HTR-8/SVneo (cell line): ENCODE data around the gene SMIM12.

Experiments used
- DNase-seq: peaks from one replicate; pipeline ENCODE4 v3.0.0; 2011; ENCODE audit warnings: low spot score, mixed read lengths; ENCODE audit not compliant: insufficient read length
- FAIRE-seq: peaks from 2 replicates; lab custom pipeline; 2011; peaks lifted over from hg19 to GRCh38; lab: Jason Lieb, UNC

SMIM12 gene

DNA sequence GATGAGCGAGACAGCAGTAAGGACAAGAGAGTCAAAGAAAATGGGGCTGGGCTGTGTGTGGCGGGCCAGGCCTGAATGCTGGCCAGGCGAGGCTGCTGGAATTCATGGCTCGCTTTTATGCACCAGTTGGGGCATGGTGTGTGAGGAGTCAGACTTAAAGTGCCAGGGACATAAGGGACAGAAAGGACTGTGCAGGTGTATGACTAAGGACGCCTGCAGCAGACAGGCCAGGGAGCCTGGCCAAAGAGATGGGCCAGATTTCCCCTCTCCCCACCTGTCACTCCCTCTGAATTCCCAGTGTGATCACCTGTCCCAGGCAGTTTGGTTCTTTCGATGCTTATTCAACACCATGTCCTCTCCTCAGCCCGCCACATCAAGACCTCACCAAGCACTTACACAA is 16.9 kb upstream of the SMIM12 start:
- no peak for FAIRE-seq
- no peak for DNase-seq

DNA sequence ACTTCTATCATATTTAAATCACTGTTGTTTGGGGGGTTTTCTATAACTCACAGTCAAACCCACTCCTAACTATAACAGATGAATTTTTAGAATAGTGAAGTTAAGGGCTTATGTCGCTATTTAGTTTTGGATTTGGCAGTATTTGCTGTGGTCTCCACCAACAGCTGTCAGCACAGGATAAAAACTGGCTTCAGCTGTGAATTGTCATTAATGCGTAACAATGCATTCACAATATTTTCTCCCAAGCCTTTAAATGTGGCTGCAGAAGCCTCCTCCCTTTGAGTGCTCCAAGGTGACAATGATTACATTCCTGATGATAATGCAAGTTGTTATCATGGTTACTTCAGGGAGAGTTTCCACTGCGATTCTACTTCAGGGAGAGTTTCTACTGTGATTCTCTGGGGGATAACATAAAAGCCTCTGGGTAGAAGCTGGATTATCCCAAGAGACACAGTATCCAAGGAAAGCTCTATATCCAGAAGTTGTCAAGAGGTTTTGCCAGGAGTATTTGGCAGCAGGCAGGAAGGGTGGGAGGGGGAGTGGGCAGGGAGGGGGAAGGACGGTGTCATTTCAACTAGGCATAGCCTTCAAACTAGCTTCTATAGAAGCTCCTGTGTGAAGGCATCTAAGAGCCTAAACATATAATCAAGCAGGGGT is 14.9 kb upstream of the SMIM12 start:
- DNase-seq (no peak), FAIRE-seq (no peak)

DNA sequence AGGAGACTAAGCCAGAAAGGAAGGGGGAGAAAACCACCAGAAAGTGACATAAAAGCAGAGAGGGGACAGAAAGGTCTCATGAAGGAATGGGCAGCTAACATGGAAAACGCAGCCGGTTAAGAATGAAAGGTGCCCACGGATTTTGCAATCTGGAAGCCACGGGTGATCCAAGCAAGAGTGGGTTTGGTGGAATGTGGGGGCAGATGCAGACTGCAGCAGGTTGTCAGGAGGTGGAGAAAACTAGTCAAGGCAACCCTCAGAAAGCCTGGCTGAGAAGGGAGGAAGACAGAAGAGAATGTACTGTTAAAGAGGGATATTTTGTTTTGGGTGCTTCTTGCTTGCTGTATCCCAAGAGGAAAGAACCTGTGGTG is 12.6 kb upstream of the SMIM12 start:
- FAIRE-seq (no peak), DNase-seq (no peak)

DNA sequence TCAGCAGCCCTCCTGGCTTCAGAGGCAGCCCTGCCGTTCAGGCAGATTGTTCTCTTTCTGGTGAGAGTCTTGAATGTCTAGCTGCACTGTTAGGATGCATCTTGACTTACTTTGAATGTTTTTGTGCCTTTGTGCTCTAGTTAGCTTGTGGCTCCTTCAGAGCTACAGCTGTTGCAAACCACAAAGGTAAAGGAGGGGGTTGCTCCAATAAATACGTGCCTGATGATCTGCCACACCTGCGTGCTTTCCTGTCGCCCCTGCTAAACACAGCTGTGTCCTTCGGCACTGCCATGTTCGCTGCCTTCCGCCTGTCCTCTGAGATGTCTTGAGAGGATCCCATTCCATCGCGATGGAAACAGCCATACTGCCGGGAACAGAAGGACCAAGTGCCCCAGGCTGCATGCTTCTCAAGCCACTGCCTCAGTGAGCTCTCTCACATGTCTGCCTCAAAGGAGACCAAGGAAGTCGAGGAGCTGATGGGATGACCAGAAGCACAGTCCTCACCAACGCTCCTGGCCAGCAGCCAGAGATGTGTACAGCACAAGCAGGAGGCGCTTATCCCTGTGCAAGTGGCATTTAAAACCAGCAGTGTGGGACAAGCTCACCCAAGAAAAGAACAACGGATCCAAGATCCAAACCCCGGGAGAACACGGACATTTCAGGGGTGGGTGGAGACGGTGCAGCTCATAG is 12.0 kb upstream of the SMIM12 start:
- DNase-seq (no peak), FAIRE-seq (no peak)

DNA sequence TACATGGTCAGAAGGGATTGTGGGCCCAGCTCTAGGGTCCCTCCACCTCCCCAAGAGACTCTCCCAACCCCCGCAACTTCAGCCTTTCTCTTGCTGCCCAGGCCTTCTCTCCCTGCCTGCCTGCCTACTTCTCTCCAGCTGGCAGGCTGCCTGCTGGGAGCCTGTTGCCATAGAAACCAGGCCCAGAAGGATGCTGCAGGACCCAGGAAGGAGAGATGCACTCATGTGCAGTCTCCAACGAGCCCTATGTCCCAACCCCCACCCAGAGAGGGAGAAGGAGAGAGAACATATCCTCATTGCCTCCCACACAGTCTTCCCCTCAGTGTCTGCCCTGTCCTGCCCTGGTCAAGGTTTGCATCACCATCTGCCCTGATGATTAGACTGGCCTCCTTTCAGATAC is 10.8 kb upstream of the SMIM12 start:
- DNase-seq (no peak), FAIRE-seq (no peak)

DNA sequence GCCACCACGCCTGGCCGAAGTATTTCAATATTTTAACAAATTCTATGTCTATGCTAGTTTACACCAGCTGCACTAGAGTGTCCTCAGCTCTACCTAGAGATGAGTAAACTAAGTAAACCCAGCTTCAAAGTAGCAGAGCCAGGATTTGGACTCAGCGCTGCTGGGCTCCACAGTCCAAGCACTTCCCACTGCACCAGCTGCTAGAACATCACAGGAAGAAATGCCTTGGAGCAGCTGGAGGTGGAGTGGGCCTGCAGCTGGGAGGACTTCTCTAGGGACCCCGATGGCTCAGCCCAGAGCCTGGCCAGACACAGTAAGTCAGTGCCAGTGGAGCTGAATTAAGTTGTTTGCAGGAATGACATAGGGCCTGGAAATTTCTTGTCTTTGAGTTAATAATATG is 10.2 kb upstream of the SMIM12 start:
- DNase-seq (no peak), FAIRE-seq (no peak)

DNA sequence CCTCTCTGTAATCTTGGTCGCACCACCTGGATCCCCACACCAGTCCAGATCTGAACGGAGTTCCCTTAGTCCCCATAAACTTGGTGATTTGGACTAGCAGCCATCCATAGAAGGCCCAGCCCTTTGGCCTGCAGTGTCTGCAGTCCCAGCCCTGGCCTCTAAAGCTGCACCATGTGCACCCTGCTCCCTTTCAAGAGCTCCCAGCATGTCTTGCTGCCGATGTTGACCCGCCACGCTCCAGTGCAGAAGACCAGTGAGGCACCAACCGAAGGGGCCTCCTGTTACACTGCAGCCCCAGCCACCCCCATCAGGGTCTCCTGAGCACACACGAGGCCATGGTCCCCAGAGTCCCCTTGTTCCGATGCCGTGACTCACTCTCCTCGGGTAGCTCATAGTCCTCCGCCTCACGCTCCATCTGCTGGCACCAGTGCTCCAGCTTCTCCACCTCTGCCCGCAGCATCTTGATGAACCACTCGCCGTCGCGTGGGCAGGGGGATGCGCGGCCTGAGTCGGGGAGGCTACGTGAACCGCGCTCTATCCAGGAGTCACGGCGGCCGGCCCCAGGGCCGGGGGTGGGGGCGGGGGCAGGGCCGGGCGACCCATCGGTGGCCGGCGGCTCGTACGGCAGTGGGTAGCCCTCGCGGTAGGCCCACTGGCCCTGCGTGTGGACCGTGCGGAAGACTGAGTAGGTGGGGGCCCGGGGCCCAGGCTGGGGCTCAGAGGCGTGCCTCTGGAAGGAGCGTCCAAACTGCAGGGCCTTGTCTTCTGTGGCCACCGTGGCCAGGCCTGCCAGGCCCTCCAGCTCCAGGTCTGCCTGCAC is 8.9 kb upstream of the SMIM12 start:
- no peak for DNase-seq
- no peak for FAIRE-seq

DNA sequence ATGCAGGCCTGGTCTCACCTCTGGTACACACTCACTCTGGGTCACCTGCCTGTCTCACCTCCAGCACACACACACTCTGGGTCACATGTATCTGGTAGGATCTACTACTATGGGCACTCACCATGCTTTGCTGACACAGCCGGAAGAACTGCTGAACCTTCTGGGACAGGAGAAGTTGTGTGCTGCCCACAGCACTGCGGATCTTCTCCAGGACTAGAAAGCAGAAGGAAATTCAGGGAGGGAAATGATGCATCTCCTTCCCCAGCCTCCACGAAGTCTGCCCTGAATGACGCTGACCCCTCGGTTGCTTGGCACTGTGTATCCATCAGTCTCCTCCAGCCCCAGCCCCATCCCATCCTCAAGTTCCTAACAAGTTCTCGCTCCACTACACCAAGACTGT is 7.9 kb upstream of the SMIM12 start:
- no peak for DNase-seq
- FAIRE-seq = peak; percentile 40

DNA sequence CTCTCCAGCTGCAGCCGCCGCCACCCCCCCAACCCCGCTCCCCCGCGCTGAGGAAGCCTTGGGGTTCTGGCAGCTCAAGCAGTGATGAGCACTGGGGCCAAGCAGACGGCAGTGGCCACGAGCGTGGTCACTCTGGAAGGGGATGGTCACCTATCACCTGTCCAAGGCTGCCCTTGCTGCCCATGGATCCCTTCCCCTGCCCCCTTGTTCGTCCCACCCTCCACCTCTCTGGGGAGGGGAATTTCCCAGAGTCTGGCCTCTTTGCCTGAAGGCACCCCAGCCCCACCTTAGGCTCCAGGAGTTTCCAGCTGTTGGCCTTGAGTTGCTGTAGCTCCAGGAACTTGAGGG is 7.2 kb upstream of the SMIM12 start:
- DNase-seq (no peak), FAIRE-seq (no peak)

DNA sequence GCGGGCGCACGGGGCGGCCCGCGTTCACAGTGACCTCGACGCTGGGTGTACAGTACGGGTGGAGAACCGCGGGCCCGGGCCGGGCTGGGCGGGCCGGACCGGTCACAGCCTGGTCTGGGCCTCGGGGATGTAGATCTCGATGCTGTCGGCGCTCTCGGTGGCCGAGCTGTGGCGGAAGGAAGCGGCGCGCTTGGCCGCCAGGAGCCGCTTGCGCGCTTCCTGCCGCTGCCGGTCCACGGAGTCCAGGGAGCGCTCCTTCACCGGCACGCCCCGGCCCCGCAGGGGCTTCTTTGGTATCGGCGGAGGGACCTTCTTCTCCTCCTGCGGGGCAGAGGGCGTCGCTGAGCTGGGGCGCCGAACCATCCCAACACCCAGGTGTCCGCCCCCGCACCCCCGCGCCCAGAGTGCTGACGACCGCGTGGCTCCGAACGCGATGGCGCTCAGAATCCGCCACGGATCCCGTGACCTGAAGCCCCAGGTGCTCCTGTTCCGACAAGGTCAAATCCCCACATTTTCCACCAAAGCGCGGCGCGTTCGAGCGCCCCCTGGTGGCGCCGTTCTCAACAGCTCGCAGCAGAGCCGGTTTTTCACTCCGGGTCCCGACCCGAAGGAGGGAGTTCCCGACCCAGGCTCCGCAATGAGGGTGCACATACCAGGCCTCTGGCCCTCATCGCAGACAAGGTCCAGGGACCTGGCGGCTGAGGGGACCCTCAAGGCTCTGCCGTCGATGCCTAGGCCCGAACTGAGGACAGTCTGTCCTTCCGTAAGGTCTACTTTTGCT is 6.6 kb upstream of the SMIM12 start:
- no peak for FAIRE-seq
- DNase-seq = peak; percentile 79

DNA sequence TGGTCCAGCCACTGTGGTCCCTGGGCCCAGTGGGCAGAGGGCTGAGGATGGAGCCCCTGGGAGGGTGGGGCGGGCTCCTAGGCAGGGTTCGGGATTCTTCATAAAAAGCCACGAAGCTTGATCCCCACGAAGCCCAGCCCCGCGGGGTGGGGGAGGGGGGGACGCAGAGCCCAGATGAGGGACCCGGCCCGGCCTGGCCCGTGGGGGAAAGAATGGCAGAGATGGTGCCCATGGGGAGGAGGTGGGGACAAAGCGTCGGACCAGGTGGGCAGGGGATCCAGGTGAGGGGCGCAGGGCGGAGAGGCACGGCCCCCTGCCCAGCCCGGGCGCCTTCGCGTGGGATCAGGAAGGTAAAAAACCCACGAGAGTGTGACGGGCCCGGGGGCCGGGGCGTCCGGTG is 6.0 kb upstream of the SMIM12 start:
- FAIRE-seq (no peak), DNase-seq (no peak)

DNA sequence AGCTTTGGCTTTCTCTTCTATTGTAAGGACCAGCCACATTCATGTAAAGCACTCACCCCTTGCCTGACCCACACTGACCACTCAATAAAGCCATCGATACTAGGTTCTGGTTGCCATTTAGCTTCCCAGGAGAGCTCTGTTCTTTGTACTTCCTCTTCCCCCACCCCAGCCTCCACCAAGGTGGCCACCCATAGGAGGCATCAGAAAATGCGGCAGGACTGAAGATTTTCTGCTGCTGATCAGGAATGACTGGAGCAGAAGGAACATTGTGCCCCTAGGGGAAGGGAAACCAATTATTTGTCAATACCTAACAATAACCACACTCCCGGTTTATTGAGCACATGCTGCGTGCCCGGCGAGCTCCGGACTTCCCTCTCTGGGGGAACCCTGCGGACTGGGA is 5.2 kb upstream of the SMIM12 start:
- no peak for FAIRE-seq
- DNase-seq = no peak

DNA sequence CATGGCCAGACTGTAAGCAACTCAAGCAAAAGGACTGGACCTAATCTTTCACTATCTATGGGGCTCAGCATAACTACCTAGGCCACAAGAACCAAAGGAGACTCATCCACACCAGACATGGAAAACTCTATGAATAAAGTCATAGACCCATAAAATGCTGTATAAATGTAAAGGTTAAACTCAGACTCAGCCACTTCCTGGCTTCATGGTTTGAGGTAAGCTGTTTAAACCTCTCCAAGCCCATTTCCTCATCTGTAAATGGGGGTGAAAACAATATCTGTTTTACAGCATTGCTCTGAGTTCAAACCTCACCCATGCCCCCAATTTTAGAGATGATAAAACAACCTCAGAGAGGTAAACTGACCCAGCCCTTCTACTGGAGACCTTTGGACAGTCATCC is 4.0 kb upstream of the SMIM12 start:
- DNase-seq = no peak
- FAIRE-seq = no peak

DNA sequence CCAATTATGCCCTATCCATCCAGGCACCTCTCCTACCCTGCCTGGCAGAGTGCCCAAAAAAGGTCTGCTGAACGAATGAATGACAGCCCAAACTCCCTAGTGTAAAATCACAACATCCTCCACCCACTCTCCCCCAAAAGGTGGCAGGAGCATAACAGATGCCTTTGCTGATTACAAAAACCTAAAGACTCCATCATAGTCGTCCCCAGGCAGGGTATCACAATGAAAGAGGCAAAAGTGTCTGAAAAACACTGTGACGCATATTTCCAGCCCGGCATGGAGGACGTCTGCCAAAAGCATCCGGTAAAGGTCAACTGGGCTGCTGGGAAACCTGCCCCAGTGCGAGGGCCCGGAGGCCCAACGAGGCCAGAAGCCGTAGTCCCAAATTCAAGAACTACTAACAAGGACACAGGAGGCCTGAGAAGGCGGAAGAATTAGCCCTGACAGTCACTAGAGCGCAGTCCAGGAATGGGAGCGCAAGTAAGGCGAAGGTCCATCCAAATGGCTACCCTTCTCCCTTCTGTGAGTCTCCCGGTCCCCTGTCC is 576 bp downstream of the SMIM12 start:
- no peak for FAIRE-seq

DNA sequence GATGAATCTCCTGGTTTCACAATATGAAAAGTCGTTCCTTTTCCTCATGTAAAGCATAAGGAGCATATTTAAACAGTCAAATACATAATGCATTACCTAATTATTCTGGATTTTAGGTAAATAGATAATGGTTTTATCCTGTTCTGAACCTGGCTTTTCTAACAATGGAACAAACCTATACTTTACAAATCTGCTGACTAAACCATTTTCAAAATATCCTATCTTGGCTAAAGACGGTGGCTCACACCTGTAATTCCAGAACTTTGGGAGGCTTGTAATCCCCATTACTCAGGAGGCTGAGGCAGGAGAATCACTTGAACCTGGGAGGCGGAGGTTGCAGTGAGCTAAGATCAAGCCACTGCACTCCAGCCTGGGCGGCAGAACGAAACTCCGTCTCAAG is 2.9 kb downstream of the SMIM12 start:
- no peak for DNase-seq
- no peak for FAIRE-seq

More for the DNA sequence above, 576 bp downstream of the SMIM12 start:
- no peak for DNase-seq

DNA sequence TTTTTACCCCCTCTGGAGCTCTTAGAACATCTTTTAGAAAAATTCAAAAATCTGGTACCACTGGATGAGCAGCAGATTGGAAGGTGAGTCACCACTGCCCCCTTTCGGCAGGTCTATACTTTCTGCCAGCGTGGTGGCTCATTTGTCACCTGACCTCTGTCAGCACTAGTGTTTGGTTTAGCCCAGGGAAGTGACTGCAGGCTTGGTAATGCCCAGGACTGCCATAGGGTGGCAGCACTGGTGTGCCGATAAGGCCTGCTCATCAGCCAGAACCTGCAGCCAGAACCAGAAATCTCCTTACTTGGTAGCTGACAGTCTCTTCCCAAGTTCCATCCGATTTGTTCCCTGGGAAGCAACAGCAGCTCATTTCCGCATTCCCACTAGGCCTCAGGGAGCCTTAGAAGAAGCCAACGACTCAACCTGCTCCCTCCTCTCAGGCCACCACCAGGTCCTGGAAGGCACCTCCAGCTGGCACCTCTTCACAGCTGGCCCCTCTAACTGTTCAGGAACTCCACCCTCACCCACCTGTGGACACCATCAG is 6.8 kb downstream of the SMIM12 start:
- FAIRE-seq (peak; percentile 85), DNase-seq (peak; percentile 91)

DNA sequence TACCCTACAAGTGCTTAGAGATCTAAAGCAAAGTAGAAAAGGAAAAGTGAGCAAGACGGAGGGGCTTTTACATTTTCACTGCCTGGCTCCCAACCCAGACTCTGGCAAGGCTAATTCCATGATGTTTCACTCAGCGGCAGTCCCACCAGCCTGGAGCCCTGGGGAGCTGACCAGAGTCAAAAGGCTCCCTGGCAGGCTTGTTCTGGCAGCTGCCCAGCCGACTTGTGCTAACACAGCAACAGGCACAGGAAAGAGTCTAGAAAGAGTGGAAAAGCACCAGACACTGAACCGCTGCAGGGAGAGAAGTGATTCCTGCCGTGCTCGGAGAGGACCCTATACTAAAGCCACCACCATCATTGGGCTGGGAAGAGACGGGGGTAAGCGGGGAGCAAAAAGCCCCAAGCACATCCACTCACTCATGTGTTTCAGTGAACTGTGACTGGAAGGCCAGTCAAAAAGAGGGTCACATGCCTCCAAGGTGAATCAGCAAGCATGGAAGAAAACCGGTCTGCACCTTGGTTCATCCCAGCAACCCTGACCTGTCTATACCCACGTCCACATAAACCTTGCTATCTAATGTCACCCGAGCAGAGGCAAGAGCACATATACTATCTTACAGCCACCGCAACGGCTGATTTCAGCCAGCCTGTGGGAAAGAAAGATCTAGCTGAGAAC is 8.0 kb downstream of the SMIM12 start:
- DNase-seq = no peak
- no peak for FAIRE-seq

DNA sequence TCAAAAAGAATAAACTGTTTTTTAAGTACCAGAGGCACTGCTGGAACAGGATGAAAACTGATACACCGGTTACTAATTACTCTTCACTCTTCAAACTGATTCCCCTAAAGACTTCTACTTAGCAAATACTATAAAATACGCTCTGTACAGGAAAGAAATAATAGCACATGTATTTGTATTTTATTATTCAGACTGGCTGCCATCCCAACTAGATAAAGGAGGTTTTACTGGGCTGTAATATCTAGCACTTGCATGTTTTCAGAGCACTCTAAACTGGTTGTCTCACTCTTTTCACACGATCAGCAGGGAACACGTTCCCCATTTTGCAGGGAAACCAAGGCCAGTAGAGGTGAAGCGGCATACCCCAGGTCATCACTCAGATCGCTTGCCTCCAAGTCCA is 9.2 kb downstream of the SMIM12 start:
- DNase-seq (no peak), FAIRE-seq (no peak)

DNA sequence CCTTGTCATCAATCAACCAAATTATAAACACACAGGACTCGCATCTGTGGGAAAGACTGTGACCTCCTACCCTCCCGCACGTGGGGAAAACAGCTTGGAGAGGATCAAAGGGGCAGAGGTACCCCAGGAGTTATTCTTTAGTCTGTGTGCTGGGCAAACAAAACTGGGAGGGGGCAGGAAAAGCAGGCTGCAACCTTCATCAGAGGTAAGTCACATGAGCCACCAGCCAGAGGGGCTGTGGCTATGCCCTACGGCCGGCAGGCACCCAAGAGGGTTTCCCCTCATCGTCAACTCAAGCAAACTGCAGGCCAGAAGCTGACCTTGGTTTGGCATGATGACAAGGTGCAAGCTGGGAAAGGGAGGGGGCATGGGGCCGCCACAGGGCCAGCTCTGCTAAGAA is 12.5 kb downstream of the SMIM12 start:
- FAIRE-seq (no peak), DNase-seq (no peak)

DNA sequence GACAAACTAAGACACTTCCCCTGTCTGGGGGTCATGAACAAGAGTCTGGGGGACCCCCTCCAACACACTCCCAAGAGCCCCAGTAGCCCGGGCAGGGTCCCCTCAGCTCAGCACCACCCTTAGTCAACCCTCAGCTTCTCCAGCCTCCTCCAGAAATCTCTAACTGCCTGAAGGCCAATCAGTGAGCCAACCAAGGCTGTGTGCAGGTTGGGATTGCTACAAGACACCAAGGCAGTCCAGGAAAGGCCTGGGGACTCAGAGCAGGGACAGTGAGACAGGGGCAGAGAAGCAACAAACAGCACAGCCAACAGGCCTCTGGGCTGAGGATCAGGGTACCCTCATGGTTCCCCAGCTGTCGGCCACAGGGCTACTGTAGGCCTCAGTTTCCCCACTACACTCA is 13.3 kb downstream of the SMIM12 start:
- no peak for DNase-seq
- FAIRE-seq = no peak
